KBM-7 (cell line): ENCODE results near the gene PCLAF.
"Not testable (repeated sequence)": the region's sequence is repeated elsewhere in the genome, so short reads cannot be mapped to it uniquely, and the experiment has no call there.

ENCODE experiments used
- DNase-seq: peaks from one replicate; pipeline ENCODE4 v3.0.0-alpha.2; 2015
- in situ Hi-C: fragments of 300-500 bp; cut with MboI; formaldehyde crosslinking; loops from 2 replicates; pipeline ENCODE4 v1.14.3; 2020; ENCODE audit warnings: low sequenced_read_pairs, low pct_unique_long_range_greater_than_20kb, mixed read lengths

Gene PCLAF

GRCh38 chr15:64381000-64381751, at the start of gene PCLAF:
Gene PCLAF, minus strand, starts transcription at chr15:64381441. Its CDS starts 70 bp downstream, at chr15:64381371.
- in situ Hi-C loops: no loop called here
- DNase-seq: peak; percentile 100

- in situ Hi-C loops: no loop called here
- peak; percentile 97 for DNase-seq
Measured at GRCh38 chr15:64430000-64430735, 48.9 kb upstream of the PCLAF start.

- in situ Hi-C loops: no loop called here
- DNase-seq: no peak
Measured at GRCh38 chr15:64429448-64429847, 48.2 kb upstream of the PCLAF start.

GRCh38 chr15:64426845-64427465, 45.7 kb upstream of the PCLAF start:
- DNase-seq: peak; percentile 78
- in situ Hi-C loops: no loop called here

- in situ Hi-C loops: no loop called here
Measured at GRCh38 chr15:64425221-64425620, 44.0 kb upstream of the PCLAF start.

GRCh38 chr15:64423970-64424369, 42.7 kb upstream of the PCLAF start:
- no peak for DNase-seq
- in situ Hi-C loops: no loop called here

More at GRCh38 chr15:64425221-64425620, 44.0 kb upstream of the PCLAF start:
- DNase-seq: no peak

GRCh38 chr15:64422697-64423096, 41.5 kb upstream of the PCLAF start:
- no peak for DNase-seq
- in situ Hi-C loops: no loop called here

GRCh38 chr15:64412216-64412615, 31.0 kb upstream of the PCLAF start:
- DNase-seq: no peak
- in situ Hi-C loops: no loop called here

GRCh38 chr15:64400583-64400982, 19.3 kb upstream of the PCLAF start:
- in situ Hi-C loops: no loop called here
- no peak for DNase-seq

- in situ Hi-C loops: no loop called here
- DNase-seq: no peak
Measured at GRCh38 chr15:64398575-64398974, 17.3 kb upstream of the PCLAF start.

GRCh38 chr15:64396789-64397188, 15.5 kb upstream of the PCLAF start:
- DNase-seq: no peak
- in situ Hi-C loops: no loop called here

GRCh38 chr15:64392471-64392870, 11.2 kb upstream of the PCLAF start:
- in situ Hi-C loops, DNase-seq: not testable (repeated sequence)

GRCh38 chr15:64389036-64389435, 7.8 kb upstream of the PCLAF start:
- in situ Hi-C loops: no loop called here

GRCh38 chr15:64387562-64388168, 6.4 kb upstream of the PCLAF start, which contains the start of gene TRIP4:
Gene TRIP4, plus strand, starts transcription at chr15:64387836. Its CDS starts 28 bp downstream, at chr15:64387864.
- in situ Hi-C loops: no loop called here
- peak; percentile 100 for DNase-seq

More at GRCh38 chr15:64389036-64389435, 7.8 kb upstream of the PCLAF start:
- no peak for DNase-seq

GRCh38 chr15:64386291-64386690, 5.0 kb upstream of the PCLAF start:
- in situ Hi-C loops: no loop called here
- no peak for DNase-seq

GRCh38 chr15:64383760-64384159, 2.5 kb upstream of the PCLAF start:
- no peak for DNase-seq
- in situ Hi-C loops: no loop called here

- DNase-seq, in situ Hi-C loops: not testable (repeated sequence)
Measured at GRCh38 chr15:64380130-64380870, 941 bp downstream of the PCLAF start.

- DNase-seq: peak; percentile 34
- in situ Hi-C loops: no loop called here
Measured at GRCh38 chr15:64379216-64379960, 1.9 kb downstream of the PCLAF start.
